ENCODE results near the gene HUS1B. TPM values are rescaled to one million over a fixed set of nuclear protein-coding genes. Genes with fewer than 3 reads are reported as not detected.

Gene HUS1B
- total RNA-seq: under 1 TPM in 1 of 2 donors, not detected in 1; 0.47 TPM

- H3K27me3 ChIP-seq: no peaks in the 10 kb centered on the region
- H3K4me3 ChIP-seq: no peak within 1 kb of the TSS
- no peak for TF ChIP-seq CTCF (IDR thresholded peaks at IDR 0.05)
- H3K4me1 ChIP-seq: peaks cover 4 to 29% of the 10 kb centered on the region in 2 donors
- peaks cover 5% of the 10 kb centered on the region for H3K36me3 ChIP-seq
- peaks cover 0 to 12% of the 10 kb centered on the region in 2 donors for H3K9me3 ChIP-seq
- H3K27ac ChIP-seq: peak within 1 kb of the TSS in 1 of 2 donors; percentile 13
- DNase-seq (ENCODE audit: low spot score): no peak
Measured at GRCh38 chr6:656460-657252, at the start of gene HUS1B. TSS of gene HUS1B (minus strand) at chr6:657100. CDS start at chr6:656944, 156 bp downstream.

- DNase-seq (ENCODE audit: low spot score): no peak
- Histone ChIP-seq H3K4me1 (peaks cover 0 to 4% of the 10 kb centered on the region in 2 donors), H3K27me3 (no peaks in the 10 kb centered on the region), H3K27ac (no peak overlapping the region), H3K4me3 (no peak overlapping the region), H3K9me3 (no peaks in the 10 kb centered on the region), H3K36me3 (no peaks in the 10 kb centered on the region)
- no peak for TF ChIP-seq CTCF (IDR thresholded peaks at IDR 0.05)
Measured at GRCh38 chr6:706146-706545, 49.2 kb upstream of the HUS1B start.

- H3K36me3 ChIP-seq: no peaks in the 10 kb centered on the region
- no peak for DNase-seq (ENCODE audit: low spot score)
- H3K4me1 ChIP-seq: no peaks in the 10 kb centered on the region
- H3K27ac ChIP-seq: no peak overlapping the region
- no peak overlapping the region for H3K4me3 ChIP-seq
- no peaks in the 10 kb centered on the region for H3K27me3 ChIP-seq
- H3K9me3 ChIP-seq: no peaks in the 10 kb centered on the region
- TF ChIP-seq CTCF (IDR thresholded peaks at IDR 0.05): no peak
Measured at GRCh38 chr6:705047-705446, 48.1 kb upstream of the HUS1B start.

- Histone ChIP-seq H3K9me3 (no peaks in the 10 kb centered on the region), H3K4me1 (no peaks in the 10 kb centered on the region), H3K27ac (no peak overlapping the region), H3K36me3 (no peaks in the 10 kb centered on the region), H3K27me3 (no peaks in the 10 kb centered on the region), H3K4me3 (no peak overlapping the region)
- no peak for TF ChIP-seq CTCF (IDR thresholded peaks at IDR 0.05)
- no peak for DNase-seq (ENCODE audit: low spot score)
Measured at GRCh38 chr6:704046-704445, 47.1 kb upstream of the HUS1B start.

GRCh38 chr6:703552-703951 is 46.7 kb upstream of the HUS1B start:
- no peaks in the 10 kb centered on the region for H3K4me1 ChIP-seq
- H3K36me3 ChIP-seq: no peaks in the 10 kb centered on the region
- no peak for DNase-seq (ENCODE audit: low spot score)
- no peak overlapping the region for H3K4me3 ChIP-seq
- no peak overlapping the region for H3K27ac ChIP-seq
- no peaks in the 10 kb centered on the region for H3K27me3 ChIP-seq
- no peak for TF ChIP-seq CTCF (IDR thresholded peaks at IDR 0.05)
- no peaks in the 10 kb centered on the region for H3K9me3 ChIP-seq

Data from right atrium auricular region (tissue), 2 donors.